Measurements from ENCODE around the gene EPHA1.

- TF ChIP-seq EZH2 (optimal IDR thresholded peaks at IDR 0.05; ENCODE audit: low read depth, low read length), result no peak
- no peak for TF ChIP-seq CTCF (IDR thresholded peaks at IDR 0.05; ENCODE audit: low read length)
Measured at GRCh38 chr7:143354376-143354775, 54.3 kb downstream of the EPHA1 start.
